GOT3 (cell line): ENCODE data around the gene CRYGC.
"Not testable (repeated sequence)": the region's sequence is repeated elsewhere in the genome, so short reads cannot be mapped to it uniquely, and the experiment has no call there.

ENCODE experiments used
- DNase-seq: peaks from one replicate; lab custom pipeline; 2025; ENCODE audit warnings: mixed read lengths; lab: John Stamatoyannopoulos, UW

CRYGC gene

DNA sequence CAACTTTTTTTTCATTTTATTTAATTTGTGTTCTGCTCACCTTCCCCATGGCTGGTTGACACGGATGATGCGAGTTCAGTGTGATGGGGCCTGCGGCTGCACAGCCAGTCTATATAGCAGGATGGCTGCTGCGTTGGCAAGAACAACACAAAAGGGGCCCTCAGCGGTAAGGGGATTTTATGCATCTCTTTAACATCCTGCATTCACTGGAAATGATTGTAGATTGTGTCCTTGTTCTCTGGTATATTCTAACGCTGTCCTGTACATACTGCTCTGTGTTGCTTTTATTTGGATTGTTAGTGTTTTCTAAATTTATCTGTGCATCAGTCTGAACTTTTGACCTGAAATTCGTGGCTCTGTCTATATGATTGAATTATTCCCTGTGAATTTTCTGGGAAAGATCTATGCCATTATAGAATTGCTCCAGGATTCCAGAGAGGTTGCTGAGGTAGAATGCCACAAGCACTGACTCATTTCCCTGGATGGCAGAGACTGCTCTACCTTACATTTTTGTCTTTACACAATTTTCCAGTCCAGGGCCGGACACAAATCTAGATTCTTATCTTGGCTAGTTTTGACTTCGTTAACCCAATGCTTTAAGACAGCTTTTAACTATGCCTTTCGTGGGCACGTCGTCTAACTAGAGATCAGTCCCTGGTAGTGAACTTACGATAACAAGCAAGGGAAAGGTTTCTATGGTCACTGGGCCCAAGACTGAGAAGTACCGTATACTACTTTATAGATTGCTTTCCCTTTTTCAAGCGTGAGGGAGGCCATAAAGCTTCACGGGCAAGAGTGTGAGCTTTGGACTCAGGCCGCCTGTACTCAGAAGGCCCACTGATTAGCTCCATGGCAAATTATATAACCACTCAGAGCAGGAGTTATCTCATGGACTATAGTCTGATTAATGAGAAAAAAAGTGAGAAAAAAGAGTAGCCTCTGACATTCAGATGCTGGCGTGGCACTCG lies at the start of gene CRYGC:
Gene CRYGC, minus strand, starts transcription at position 85 of the 968 bp plus-strand sequence. Its CDS starts 36 bp downstream, at position 49.
- no peak for DNase-seq

DNA sequence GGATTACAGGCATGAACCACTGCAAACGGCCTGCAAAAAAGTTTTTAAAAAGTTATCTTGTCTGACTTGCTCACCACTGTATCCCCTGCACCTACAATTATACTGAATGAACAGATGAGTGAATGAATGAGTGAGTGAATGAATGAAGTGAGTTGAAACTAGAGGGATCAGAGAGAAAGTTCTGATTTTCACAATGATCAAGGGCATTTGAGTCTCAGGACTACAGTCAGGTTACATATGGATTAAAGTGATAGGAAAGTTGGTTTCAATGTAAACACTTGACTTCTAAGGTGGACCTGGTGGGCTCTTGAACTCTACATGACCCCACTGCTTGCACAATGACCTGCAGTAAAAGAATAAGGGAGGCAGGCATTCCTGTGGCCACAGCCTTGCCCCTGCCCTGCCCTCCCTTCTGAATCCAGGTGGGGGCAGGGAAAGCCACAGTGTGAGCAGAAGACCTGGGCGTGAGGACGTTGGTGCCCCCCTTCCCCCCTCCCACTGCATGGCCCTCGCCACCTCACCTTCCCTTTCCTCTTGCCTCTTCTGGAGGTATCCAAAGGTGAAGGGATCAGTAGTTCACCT lies 49.5 kb upstream of the CRYGC start:
- DNase-seq: no peak

DNA sequence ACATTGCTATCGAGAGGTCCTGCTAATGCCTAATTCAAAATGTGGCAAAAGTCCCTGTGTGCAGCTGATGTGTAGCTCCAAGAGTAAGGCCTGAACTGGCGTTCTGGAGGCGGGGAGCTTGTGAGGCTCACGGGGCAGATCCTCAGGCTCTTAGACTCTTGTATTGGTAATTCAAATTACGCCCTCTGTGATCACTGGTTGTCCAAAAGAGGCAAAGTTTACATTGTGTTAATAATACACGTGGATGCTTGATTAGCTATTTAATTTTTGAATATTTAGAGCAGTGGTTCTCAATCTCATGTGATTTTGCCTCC lies 46.2 kb upstream of the CRYGC start:
- no peak for DNase-seq

DNA sequence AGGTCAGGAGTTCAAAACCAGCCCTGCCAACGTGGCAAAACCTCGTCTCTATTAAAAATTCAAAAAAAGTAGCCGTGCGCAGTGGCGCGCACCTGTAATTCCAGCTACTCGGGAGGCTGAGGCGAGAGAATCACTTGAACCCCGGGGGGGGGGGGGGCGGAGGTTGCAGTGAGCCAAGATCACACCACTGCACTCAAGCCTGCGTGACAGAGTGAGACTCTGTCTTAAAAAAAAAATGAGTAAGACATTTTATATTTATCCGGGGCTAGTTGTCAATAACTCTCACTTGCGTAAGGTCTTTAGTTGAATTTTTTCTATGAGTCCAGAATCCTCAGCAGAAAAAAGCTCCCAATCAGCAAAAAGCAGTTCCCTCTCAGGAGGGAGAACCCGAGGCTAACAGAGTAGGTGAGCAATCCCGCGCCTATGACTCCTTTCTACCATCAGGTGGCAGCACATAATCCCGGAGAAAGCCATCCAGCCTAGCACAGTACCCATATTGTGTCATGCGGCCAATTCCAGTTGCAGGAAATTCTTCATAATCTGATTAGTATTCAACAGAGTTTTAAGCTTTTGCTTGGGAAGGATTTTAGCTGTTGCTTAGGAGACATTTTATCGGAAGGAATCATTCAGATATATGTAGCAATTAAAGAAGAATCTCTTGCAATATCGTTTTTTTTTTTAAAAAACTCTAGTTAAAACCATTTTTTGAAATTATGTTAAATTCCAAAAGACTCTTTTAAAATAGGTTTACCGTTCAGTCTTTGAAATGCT lies 45.6 kb upstream of the CRYGC start:
- peak; percentile 23 for DNase-seq

GRCh38 chr2:208174144-208174543 lies 44.5 kb upstream of the CRYGC start:
- DNase-seq: no peak

- no peak for DNase-seq
Observed at GRCh38 chr2:208172125-208172524, 42.5 kb upstream of the CRYGC start.

DNA sequence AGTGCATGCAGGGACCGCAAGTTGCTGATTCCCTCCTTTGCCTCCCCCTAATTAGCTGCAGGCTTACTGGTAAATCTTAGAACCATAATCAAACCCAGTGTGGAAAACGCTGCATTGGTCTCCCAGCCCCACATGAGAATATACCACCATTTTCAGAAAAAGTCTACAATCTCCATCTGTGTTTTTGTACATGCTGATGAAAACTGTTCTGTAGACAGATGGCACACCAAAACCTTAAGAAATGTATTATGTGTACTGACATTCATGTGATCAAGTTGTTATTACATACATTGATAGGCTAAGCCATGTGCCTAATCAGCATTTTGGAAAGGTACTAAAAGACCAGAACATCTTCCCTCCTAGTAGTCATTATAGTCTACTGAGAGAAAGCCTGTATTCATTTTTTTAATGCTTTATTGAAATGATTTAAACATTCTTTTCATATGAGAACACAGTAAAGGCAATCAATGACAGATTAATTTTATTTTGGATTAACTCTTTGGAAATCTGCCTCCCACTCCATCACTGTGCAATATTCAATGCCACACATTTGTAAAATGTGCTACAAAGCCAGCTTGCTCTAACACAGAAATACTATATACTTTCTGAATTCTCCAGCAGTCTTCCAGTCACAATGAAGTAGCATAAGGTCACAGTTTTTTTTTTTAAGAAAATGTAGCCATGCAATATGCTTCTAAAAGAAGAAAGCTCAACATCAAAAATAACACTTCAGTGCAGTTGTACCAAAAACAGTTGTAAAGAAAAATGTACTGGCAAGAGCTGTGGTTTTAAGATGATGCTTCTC lies 35.5 kb upstream of the CRYGC start:
- no peak for DNase-seq

- no peak for DNase-seq
Observed at GRCh38 chr2:208163489-208163888, 33.9 kb upstream of the CRYGC start, which contains the start of gene CRYGA. Gene CRYGA (minus strand): TSS chr2:208163589. CDS start chr2:208163556, 33 bp downstream.

DNA sequence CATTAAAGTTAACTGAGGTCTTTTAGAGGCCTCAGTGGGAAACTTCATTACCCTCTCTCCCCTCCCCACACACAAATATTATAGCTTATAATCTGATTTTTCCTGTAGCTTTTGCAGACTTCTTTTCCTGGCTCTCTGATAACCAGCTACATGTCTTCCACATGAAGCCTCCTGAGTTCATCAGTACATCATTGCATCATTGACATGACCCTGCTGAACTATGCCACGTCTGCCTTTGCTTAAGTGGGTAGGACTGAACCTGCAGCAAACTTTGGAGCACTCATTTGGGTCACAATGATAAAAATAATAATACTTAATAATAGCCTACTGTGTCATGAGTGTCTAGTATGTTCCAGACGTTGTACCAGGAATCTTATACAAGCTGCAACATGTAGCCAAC lies 26.8 kb upstream of the CRYGC start:
- no peak for DNase-seq

DNA sequence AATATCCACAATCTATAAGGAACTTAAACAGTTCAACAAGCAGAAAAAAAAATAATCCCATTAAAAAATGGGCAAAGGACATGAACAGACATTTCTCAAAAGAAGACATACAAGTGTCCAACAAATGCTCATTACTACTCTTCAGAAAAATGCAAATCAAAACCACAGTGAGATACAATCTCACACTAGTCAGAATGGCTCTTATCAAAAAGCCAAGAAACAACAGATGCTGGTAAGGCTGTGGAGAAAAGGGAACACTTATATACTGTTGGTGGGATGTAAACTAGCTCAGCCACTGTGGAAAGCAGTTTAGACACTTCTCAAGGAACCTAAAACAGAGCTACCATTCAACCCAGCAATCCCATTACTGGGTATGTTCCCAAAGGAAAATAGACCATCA lies 23.5 kb upstream of the CRYGC start:
- DNase-seq: no peak

DNA sequence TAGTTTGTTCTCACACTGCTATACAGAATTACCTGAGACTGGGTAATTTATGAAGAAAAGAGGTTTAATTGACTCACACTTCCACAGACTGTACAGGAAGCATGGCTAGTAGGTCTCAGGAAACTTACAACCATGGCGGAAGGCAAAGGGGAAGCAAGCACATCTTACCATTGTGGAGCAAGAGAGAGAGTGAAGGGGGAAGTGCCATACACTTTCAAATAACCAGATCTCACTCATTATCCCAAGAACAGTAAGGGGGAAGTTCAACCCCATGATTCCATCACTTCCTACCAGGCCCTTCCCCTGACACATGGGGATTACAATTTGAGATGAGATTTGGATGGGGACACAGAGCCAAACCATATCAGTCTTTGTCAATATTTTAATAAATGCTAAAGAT lies 21.3 kb upstream of the CRYGC start:
- no peak for DNase-seq

GRCh38 chr2:208150094-208150493 lies 20.5 kb upstream of the CRYGC start:
- no peak for DNase-seq

DNA sequence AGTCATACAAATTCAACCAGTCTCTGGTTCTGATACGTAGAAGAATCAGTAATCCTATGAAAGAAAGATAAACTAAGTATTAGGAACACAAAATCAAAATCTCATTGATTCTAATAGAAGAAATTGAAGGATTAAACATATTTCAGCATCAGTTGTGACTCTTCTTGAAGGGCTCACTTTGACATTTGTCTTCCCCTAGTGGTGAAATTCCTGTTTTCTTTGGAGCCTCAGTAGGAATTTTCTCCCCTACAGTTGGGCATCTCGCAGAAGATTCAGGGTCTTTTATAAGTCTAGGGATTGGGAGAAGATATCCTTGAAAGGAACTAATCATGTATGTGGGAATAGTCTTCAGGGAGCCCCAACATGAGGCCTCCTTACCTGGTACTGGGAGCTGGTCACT lies 19.2 kb upstream of the CRYGC start:
- no peak for DNase-seq

GRCh38 chr2:208147759-208148158 lies 18.1 kb upstream of the CRYGC start:
- DNase-seq: no peak

DNA sequence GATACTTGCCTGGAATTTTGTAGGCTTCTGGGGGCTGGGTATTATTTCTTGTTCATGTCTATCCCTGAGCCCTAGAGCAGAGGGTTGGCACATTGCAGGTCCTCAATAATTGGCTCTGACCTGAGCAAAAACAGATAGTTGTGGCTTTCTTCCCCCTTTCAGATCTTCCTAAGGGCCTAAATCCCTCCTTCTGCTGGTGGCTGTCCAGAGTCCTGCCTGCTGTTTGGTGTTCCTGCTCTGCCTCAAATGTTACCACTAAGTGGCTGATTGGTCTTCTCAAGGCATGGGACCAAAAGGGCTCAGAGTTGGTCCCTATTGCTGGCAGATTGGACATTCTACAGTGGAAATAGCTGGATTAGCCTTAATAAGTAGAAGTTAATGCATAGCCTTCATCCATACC lies 17.4 kb upstream of the CRYGC start:
- no peak for DNase-seq

DNA sequence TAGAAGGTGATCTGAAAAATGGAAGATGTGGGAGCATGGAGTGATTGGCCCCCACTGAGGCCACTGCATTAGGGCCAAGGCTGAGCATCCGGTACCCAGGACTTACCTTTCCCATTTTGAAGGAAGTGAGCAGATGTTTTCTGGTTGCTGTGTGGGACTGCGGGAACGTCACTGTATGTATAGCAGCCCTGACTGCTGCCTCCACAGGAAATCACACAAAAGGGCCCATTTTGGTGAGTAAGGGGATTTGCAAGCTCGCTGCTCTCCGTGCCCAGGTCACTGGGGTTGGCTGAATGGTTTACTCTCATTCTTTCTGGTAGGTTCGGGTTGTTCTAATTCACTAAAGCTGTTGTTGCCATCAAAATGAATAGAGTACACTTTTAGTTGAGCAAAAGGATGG lies 16.4 kb upstream of the CRYGC start, which contains the start of gene CRYGB:
Gene CRYGB, minus strand, starts transcription at position 153 of the 400 bp plus-strand sequence. Its CDS starts 38 bp downstream, at position 115.
- no peak for DNase-seq

GRCh38 chr2:208142925-208143799 lies 13.5 kb upstream of the CRYGC start:
- DNase-seq: no peak

DNA sequence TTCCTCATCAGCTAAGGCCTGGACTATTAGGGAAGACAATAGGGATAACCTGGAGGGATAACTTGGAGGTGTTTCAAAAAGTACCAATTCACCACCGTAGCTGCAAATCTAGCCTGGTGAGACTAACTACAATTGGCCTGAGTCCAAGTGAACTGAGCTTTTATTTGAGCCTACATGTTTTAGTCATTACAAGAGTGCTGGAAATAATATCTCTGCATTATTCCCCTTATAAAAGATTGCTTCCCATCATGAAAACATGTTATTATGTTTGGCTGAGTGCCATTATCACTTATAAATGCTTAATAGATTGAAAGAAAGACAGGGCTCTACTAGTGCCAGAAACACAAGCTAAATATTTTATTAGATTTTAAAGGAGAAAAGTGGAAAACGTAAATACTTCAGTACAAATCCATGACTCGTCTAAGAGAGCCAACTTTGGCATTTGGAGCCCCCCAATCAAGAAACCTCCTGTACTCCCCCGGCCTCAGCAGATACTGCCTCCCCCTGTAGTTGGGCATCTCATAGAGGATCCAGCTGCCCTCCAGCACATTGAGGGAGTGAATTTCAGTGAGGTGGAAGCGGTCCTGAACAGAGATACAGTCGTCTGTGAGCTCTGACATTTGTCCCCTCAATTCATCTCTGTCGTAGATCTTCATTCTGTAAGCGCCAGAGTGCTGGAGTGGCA lies 12.8 kb upstream of the CRYGC start:
- no peak for DNase-seq

DNA sequence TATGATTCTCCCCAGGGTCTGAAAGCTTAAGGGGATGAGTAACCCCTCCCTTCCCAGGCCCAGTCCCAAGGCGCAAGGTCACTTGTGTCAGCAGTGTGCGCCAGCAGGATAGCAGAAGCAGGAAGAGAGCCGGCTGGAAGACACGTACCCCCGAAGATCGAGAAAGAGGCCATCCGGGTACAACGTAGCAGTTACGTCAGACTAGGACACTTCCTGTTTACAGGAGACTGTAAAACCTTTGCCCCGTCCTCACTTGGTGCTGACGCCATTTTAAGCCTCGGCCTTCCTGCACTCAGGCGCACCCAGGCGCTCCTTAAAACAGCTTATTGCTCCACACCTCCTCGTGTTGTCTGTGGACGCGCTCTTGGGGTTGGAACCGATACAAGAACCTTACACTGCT lies 9.8 kb upstream of the CRYGC start:
- no peak for DNase-seq

GRCh38 chr2:208138334-208138733 lies 8.7 kb upstream of the CRYGC start:
- DNase-seq: not testable (repeated sequence)
